PC-3 (cell line): ENCODE data around the gene CHMP6. TPM values are rescaled to one million over a fixed set of nuclear protein-coding genes. Genes with fewer than 3 reads are reported as not detected.

Experiments
- ATAC-seq: fragments of 200-7000 bp; cut with Tn5 transposase; 2 replicates; pipeline ENCODE4 v1.9.1; 2020; ENCODE audit warnings: mild to moderate bottlenecking, moderate library complexity
- BruUV-seq: library from RNA; stranded (reverse); fragments of 400-500 nt; replicated peaks from 2 replicates; lab custom pipeline; 2021; lab: Mats Ljungman, UMichigan
- CTCF ChIA-PET: fragments of 300-600 bp; sonication (Branson Sonifier 250); formaldehyde crosslinking; loops from one replicate; lab custom pipeline; 2022; ENCODE audit warnings: antibody characterized with exemption; lab: Charles Lee
- POLR2A ChIA-PET: fragments of 300-600 bp; sonication (Branson Sonifier 250); formaldehyde crosslinking; loops from one replicate; lab custom pipeline; 2022; ENCODE audit warnings: antibody characterized with exemption; ENCODE audit not compliant: unreplicated experiment; lab: Charles Lee
- DNase-seq: peaks from one replicate; pipeline ENCODE4 v3.0.0-alpha.2; 2015
- H2AFZ ChIP-seq: fragments of 300-600 bp; sonication (generic); 2 replicates; pipeline ENCODE4 v1.6.0; 2016; ENCODE audit warnings: antibody characterized with exemption, low read length
- H3F3A ChIP-seq: fragments of 300-600 bp; sonication (generic); one replicate; pipeline ENCODE4 v1.6.0; 2017; ENCODE audit warnings: antibody characterized with exemption, low read length, control low read depth, mild to moderate bottlenecking; ENCODE audit not compliant: unreplicated experiment
- H3K27ac ChIP-seq: fragments of 300-600 bp; sonication (generic); 2 replicates; pipeline ENCODE4 v1.5.1; 2016; ENCODE audit warnings: mild to moderate bottlenecking, low read length
- H3K27me3 ChIP-seq: fragments of 300-600 bp; sonication (generic); 2 replicates; pipeline ENCODE4 v1.6.1; 2016; ENCODE audit warnings: low read length, mixed read lengths
- H3K36me3 ChIP-seq: fragments of 300-600 bp; sonication (generic); 2 replicates; pipeline ENCODE4 v1.6.1; 2016; ENCODE audit warnings: low read depth, mixed run types, low read length, mixed read lengths
- H3K4me1 ChIP-seq: fragments of 300-600 bp; sonication (generic); 2 replicates; pipeline ENCODE4 v1.5.1; 2016; ENCODE audit warnings: low read length; ENCODE audit not compliant: insufficient read depth
- H3K4me2 ChIP-seq: fragments of 300-600 bp; sonication (generic); 2 replicates; pipeline ENCODE4 v1.6.0; 2016; ENCODE audit warnings: low read length
- H3K4me3 ChIP-seq: fragments of 300-600 bp; sonication (generic); 2 replicates; pipeline ENCODE4 v1.5.1; 2016; ENCODE audit warnings: mild to moderate bottlenecking, low read length, mixed read lengths
- H3K79me2 ChIP-seq: fragments of 300-600 bp; sonication (generic); 2 replicates; pipeline ENCODE4 v1.6.1; 2017; ENCODE audit warnings: low read length, mixed read lengths
- H3K9ac ChIP-seq: fragments of 300-600 bp; sonication (generic); 2 replicates; pipeline ENCODE4 v1.6.0; 2016; ENCODE audit warnings: mild to moderate bottlenecking, low read length
- H3K9me2 ChIP-seq: fragments of 300-600 bp; sonication (generic); replicated peaks from 2 replicates; pipeline ENCODE4 v1.6.1; 2016; ENCODE audit warnings: mixed run types, low read length, mixed read lengths
- H3K9me3 ChIP-seq: fragments of 300-600 bp; sonication (generic); 2 replicates; pipeline ENCODE4 v1.6.1; 2016; ENCODE audit warnings: low read length, mixed read lengths
- H4K20me1 ChIP-seq: fragments of 300-600 bp; sonication (generic); 2 replicates; pipeline ENCODE4 v1.6.1; 2016; ENCODE audit warnings: low read length, mixed read lengths
- EZH2 ChIP-seq: fragments of 300-600 bp; sonication (generic); IDR thresholded peaks from one replicate; pipeline ENCODE4 v1.6.1; 2017; ENCODE audit warnings: antibody characterized with exemption, mild to moderate bottlenecking, low read length; ENCODE audit not compliant: unreplicated experiment
- EZH2phosphoT487 ChIP-seq: fragments of 300-600 bp; sonication (generic); IDR thresholded peaks from 2 replicates; pipeline ENCODE4 v1.6.1; 2018; ENCODE audit warnings: mild to moderate bottlenecking, antibody characterized with exemption, low read length, borderline replicate concordance
- intact Hi-C: fragments of 100-400 bp; cut with micrococcal nuclease; formaldehyde crosslinking; loops from 2 replicates; pipeline ENCODE4 v1.9.0; 2023
- total RNA-seq: library from RNA; depleted of rRNA; stranded (reverse); fragments of >200 nt; gene quantifications from 2 replicates; pipeline ENCODE4 v1.2.3, GENCODE V29; 2014
- TF ChIP-seq, protein P1 (sequence below): fragments of 300-600 bp; sonication (generic); conservative IDR thresholded peaks from 2 replicates; pipeline ENCODE4 v1.5.1; 2017; ENCODE audit warnings: antibody characterized with exemption, low read depth, mild to moderate bottlenecking, low read length

The CHMP6 gene
- total RNA-seq, 1 experiment from 2014 or later = 26.1 TPM

GRCh38 chr17:80986816-80987475, 4.7 kb upstream of the CHMP6 start:
- Histone ChIP-seq H2AFZ (no peak overlapping the region), H3K4me3 (no peak overlapping the region), H3K9ac (no peak overlapping the region), H4K20me1 (no peaks in the 10 kb centered on the region), H3K79me2 (no peaks in the 10 kb centered on the region), H3K9me3 (no peaks in the 10 kb centered on the region), H3K4me2 (no peak overlapping the region), H3K36me3 (no peaks in the 10 kb centered on the region), H3K27me3 (no peaks in the 10 kb centered on the region), H3K9me2 (no peaks in the 10 kb centered on the region), H3K27ac (no peak overlapping the region), H3F3A (no peaks in the 10 kb centered on the region), H3K4me1 (peaks cover 16% of the 10 kb centered on the region)
- intact Hi-C loops = no loop called here
- ChIA-PET CTCF (no interaction called here), POLR2A (no interaction called here)
- TF ChIP-seq EZH2 = no peak
- TF ChIP-seq, protein P1, sequence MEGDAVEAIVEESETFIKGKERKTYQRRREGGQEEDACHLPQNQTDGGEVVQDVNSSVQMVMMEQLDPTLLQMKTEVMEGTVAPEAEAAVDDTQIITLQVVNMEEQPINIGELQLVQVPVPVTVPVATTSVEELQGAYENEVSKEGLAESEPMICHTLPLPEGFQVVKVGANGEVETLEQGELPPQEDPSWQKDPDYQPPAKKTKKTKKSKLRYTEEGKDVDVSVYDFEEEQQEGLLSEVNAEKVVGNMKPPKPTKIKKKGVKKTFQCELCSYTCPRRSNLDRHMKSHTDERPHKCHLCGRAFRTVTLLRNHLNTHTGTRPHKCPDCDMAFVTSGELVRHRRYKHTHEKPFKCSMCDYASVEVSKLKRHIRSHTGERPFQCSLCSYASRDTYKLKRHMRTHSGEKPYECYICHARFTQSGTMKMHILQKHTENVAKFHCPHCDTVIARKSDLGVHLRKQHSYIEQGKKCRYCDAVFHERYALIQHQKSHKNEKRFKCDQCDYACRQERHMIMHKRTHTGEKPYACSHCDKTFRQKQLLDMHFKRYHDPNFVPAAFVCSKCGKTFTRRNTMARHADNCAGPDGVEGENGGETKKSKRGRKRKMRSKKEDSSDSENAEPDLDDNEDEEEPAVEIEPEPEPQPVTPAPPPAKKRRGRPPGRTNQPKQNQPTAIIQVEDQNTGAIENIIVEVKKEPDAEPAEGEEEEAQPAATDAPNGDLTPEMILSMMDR = no peak
- no peak for TF ChIP-seq EZH2phosphoT487
- no TSS peak for BruUV-seq
- DNase-seq (no peak), ATAC-seq (no peak)

DNA sequence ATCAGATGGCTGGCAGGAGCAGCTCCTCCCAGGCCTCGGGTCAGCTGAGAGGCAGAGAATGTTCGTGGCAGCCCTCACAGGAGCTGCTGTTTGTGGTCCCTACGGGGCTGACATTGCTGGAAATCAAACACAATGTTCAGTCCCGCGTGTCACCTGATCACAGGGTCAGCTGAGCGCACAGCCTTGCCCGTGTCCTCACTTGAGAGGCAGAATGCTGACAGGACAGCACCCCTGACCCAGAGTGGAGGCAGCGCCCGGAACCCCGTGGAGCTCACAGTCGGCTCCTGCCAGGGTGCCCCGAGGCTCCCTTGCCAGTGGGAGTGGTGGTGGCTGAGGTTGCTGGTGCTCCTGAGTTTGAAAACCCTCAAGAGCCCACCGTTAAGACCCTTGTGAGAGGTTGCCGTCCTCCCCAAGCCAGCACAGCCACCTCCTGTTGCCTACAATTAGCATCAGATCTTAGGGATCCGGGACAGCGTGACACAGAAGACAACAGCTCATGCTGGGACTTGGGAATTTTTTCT, 3.6 kb upstream of the CHMP6 start:
- H2AFZ ChIP-seq = no peak overlapping the region
- peaks cover 19% of the 10 kb centered on the region for H3K4me1 ChIP-seq
- TF ChIP-seq EZH2phosphoT487 = no peak
- TF ChIP-seq EZH2 = no peak
- TF ChIP-seq, protein P1 = no peak
- POLR2A ChIA-PET = interaction anchor here (0.6 kb wide), 1 partner anchor 97 kb away, joined by 3 read pairs; no protein-coding TSS in a partner anchor
- H3K4me3 ChIP-seq = no peak overlapping the region
- no peaks in the 10 kb centered on the region for H3K27me3 ChIP-seq
- H4K20me1 ChIP-seq = no peaks in the 10 kb centered on the region
- no peak overlapping the region for H3K9ac ChIP-seq
- no peaks in the 10 kb centered on the region for H3K9me2 ChIP-seq
- no peak for DNase-seq
- intact Hi-C loops = no loop called here
- no peaks in the 10 kb centered on the region for H3F3A ChIP-seq
- CTCF ChIA-PET = no interaction called here
- peaks cover 9% of the 10 kb centered on the region for H3K79me2 ChIP-seq
- H3K4me2 ChIP-seq = no peak overlapping the region
- H3K27ac ChIP-seq = no peak overlapping the region
- H3K36me3 ChIP-seq = no peaks in the 10 kb centered on the region
- no peak for ATAC-seq
- BruUV-seq = no TSS peak
- H3K9me3 ChIP-seq = no peaks in the 10 kb centered on the region

- peak; percentile 44 for DNase-seq
- peak overlapping the region; percentile 57; the same call in 1 of the 2 replicates for H2AFZ ChIP-seq
- 0 out of 2 replicates have a peak, but pooled peaks have one; percentile 11 for ATAC-seq
These were observed 2.1 kb upstream of the CHMP6 start for GRCh38 chr17:80989586-80989913.

More at GRCh38 chr17:80989586-80989913, 2.1 kb upstream of the CHMP6 start:
- Histone ChIP-seq H3K27ac (no peak overlapping the region), H3K27me3 (no peaks in the 10 kb centered on the region), H3K4me3 (peak overlapping the region; percentile 43; the same call in 1 of the 2 replicates), H3K4me2 (peak overlapping the region; percentile 65), H3F3A (no peaks in the 10 kb centered on the region), H3K79me2 (peaks cover 16% of the 10 kb centered on the region), H3K9me2 (no peaks in the 10 kb centered on the region), H3K36me3 (no peaks in the 10 kb centered on the region), H4K20me1 (no peaks in the 10 kb centered on the region), H3K9ac (no peak overlapping the region), H3K9me3 (no peaks in the 10 kb centered on the region), H3K4me1 (peaks cover 23% of the 10 kb centered on the region)
- ChIA-PET CTCF (no interaction called here), POLR2A (no interaction called here)
- no peak for TF ChIP-seq EZH2phosphoT487
- TF ChIP-seq EZH2 = no peak
- BruUV-seq = no TSS peak
- intact Hi-C loops = no loop called here
